Stimulated activated CD8-positive, alpha-beta memory T cell treated with anti-CD3 and anti-CD28 coated beads, Interleukin-2, amount 100 ng/mL, for 48 hours (primary cell): ENCODE data around the gene KPRP.

ENCODE experiments used
- DNase-seq, 2 donors: peaks; one replicate each; pipeline ENCODE4 v3.0.0-alpha.2; 2020; ENCODE audit warnings: low read depth in 2 of 2

The KPRP gene

GRCh38 chr1:152774875-152775274 is 17.1 kb downstream of the KPRP start, which contains the start of gene LCE1F:
Gene LCE1F (plus strand): TSS chr1:152775140. CDS start chr1:152776372, 1,232 bp downstream.
- no peak for DNase-seq

DNA sequence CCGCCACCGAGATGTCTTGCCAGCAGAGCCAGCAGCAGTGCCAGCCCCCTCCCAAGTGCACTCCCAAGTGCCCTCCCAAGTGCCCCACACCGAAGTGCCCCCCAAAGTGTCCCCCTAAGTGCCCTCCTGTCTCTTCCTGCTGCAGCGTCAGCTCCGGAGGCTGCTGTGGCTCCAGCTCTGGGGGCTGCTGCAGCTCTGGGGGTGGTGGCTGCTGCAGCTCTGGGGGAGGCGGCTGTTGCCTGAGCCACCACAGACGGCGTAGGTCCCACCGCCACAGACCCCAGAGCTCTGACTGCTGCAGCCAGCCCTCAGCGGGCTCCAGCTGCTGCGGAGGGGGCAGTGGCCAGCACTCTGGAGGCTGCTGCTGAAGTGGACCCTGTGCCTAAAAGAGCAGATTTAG is 18.5 kb downstream of the KPRP start:
- DNase-seq: no peak

DNA sequence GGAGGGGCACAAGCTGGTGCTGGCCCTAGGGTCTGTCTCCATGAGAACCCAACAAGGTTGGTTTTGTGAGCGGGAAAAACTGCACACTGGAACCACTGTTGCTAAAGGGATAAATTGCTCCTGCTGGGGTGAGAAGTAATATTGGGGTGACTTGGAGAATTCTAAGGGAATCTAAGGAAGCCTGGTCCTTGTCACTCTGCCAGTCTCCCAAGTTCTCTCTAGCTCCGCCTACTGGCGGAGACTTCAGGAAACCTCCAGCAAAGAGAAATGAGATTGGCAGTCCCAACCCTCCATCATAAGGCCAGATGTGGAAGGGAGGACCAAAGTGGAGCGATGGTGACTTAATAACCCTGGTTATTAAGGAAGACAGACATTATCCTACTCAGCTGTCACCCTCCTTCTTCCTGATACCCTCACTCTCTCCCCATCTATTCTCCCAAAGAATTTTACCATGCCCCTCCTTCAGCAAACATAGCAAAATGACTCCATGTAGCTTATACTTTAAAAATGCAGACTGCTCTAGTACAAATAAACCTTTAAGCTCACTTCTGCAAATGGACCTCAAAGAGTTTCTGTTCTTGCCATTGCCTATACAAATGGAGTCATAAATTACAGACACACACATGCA is 19.8 kb downstream of the KPRP start:
- DNase-seq: no peak

DNA sequence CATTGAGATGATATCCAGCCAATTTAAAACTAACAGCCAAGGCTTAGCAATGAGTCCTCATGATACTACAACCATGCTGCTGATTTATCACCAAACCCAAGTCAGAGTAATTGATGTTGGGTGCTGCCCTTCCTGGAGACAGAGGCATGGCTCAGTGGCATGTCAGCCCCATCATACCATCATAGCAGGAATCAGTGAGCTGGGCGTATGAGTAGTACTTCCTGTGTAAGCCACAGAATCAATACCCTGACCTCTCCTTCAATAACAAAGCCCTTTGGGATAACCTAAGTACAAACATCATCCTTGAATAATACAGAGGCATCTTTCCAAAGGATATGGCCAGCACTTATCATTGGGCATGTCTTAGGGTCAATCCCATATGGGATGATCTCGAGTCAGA is 25.3 kb downstream of the KPRP start:
- DNase-seq: no peak

DNA sequence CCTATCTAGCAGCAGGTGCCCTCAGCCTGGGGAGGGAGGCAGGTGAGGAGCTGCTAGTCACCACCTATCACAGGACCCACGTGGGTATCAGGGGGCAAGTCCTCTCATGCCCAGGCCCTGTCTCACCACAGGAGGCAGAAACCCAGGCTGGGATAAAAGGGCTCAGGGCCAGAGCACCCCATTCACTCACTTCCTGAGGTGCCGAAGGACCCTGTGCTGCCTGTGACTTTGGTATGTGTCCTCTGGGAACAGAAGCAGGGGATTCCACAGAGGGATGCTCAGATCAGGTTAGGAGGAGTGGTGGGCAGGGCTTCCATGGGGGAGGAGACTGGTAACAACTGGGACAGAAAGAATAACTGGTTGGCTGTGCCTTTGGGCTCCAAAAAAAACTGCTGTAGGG is 28.3 kb downstream of the KPRP start, which contains the start of gene LCE1E:
LCE1E (plus strand) TSS at position 181 of the 400 bp plus-strand sequence. CDS start 1,043 bp downstream, outside the sequence.
- DNase-seq: no peak

DNA sequence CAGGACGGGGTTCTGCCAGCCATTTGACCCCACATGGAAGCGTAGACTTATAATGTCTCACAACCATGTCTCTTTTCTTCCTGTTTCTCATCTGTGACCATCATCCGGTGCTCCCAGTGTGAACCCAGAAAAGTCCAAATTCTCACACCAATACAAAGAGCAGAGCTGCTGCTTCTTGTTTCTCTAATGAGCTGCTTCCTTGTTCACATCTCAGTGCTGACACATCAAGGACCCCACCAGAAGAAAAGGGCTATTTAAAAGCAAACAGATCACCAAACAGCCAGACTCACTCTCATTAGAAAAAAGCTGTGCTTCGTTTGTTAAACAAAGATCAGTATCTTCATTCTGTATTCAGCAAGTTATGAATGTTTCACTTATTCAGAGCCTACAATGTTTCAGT is 37.9 kb downstream of the KPRP start:
- no peak for DNase-seq

- DNase-seq: no peak
Measured at GRCh38 chr1:152796421-152796820, 38.6 kb downstream of the KPRP start, which contains the start of gene LCE1D. Gene LCE1D (plus strand): TSS chr1:152796721. CDS start chr1:152797795, 1,074 bp downstream.

DNA sequence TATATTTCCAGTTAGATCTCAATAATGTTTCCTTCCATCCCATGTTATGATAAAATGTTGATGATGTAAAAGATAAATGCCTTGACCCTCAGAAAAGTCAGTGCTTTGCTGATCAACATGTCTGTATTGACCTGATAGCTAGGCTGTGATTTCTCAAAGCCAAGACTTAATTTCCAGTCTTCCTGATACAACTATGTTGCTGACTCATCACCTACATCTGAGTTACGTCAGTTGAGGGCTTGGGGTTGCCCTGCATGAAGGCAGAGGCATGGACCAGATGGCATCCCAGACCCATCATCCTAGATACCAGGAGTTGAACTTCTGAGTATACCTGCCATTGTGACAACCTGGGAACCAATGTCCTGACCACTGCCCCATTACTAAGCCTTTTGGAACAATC is 43.5 kb downstream of the KPRP start:
- no peak for DNase-seq

DNA sequence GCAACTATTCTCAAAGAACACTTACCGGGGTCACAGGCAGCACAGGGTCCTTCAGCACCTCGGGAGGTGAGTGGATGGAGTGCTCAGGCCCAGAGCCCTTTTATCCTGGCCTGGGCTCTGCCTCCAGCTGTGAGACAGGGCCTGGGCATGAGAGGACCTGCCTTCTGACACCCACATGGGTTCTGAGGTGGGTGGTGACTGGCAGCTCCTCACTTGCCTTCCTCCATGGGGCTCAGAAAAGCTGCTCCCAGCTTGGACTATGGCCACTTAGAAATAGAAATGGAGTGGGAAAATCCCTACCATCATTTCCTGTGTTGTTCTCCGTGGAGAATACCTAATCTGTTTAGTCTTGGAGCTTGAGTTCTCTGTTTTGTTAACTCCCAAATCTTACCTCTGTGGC is 48.8 kb downstream of the KPRP start, which contains the start of gene LCE1C:
LCE1C (minus strand) TSS at position 76 of the 400 bp plus-strand sequence. CDS start 1,173 bp downstream, outside the sequence.
- DNase-seq: no peak

DNA sequence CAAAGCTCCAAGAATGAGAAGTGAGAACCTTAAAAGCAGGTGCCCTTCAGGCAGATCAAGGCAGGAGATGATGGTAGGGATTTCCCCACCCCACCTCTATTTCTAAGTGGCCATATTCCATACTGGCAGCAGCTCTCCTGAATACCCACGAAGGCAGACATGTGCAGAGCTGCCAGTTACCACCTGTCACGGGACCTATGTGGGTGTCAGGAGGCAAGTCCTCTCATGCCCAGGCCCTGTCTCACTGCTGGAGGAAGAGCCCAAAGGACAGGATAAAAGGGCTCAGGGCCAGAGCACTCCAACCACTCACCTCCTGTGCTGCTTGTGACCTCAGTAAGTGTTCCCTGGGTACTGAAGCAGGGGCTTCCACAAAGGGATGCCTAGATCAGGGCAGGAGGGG is 53.2 kb downstream of the KPRP start:
- DNase-seq: no peak
